Measurements from ENCODE around the gene SAMD13. TPM values are rescaled to one million over a fixed set of nuclear protein-coding genes. Genes with fewer than 3 reads are reported as not detected.

SAMD13 gene
- total RNA-seq, 1 donor from 2014 or later: 0.60 TPM

GRCh38 chr1:84370266-84370665, 68.8 kb downstream of the SAMD13 start:
- intact Hi-C loops (cut with micrococcal nuclease): no loop called here
- Mint-ChIP-seq H3K27me3 (ENCODE audit: insufficient read depth) (no peaks in the 10 kb centered on the region), H3K36me3 (ENCODE audit: low read depth) (no peaks in the 10 kb centered on the region), H3K27ac (no peak overlapping the region), H3K9me3 (no peaks in the 10 kb centered on the region), H3K4me3 (no peak overlapping the region), H3K4me1 (ENCODE audit: low read depth) (peaks cover 4% of the 10 kb centered on the region)
- no peak for DNase-seq (ENCODE audit: low spot score)

GRCh38 chr1:84370831-84371394, 69.4 kb downstream of the SAMD13 start:
- H3K4me1 Mint-ChIP-seq (ENCODE audit: low read depth): no peaks in the 10 kb centered on the region
- no peak overlapping the region for H3K27ac Mint-ChIP-seq
- H3K9me3 Mint-ChIP-seq: no peaks in the 10 kb centered on the region
- intact Hi-C loops (cut with micrococcal nuclease): no loop called here
- no peaks in the 10 kb centered on the region for H3K36me3 Mint-ChIP-seq (ENCODE audit: low read depth)
- no peaks in the 10 kb centered on the region for H3K27me3 Mint-ChIP-seq (ENCODE audit: insufficient read depth)
- no peak for DNase-seq (ENCODE audit: low spot score)
- no peak overlapping the region for H3K4me3 Mint-ChIP-seq

GRCh38 chr1:84373436-84374141, 72.1 kb downstream of the SAMD13 start:
- H3K27me3 Mint-ChIP-seq (ENCODE audit: insufficient read depth): no peaks in the 10 kb centered on the region
- intact Hi-C loops (cut with micrococcal nuclease): no loop called here
- DNase-seq (ENCODE audit: low spot score): no peak
- no peak overlapping the region for H3K27ac Mint-ChIP-seq
- H3K9me3 Mint-ChIP-seq: no peaks in the 10 kb centered on the region
- H3K4me3 Mint-ChIP-seq: no peak overlapping the region
- no peaks in the 10 kb centered on the region for H3K4me1 Mint-ChIP-seq (ENCODE audit: low read depth)
- H3K36me3 Mint-ChIP-seq (ENCODE audit: low read depth): no peaks in the 10 kb centered on the region

- Mint-ChIP-seq H3K27me3 (ENCODE audit: insufficient read depth) (no peaks in the 10 kb centered on the region), H3K4me1 (ENCODE audit: low read depth) (no peaks in the 10 kb centered on the region), H3K27ac (no peak overlapping the region), H3K4me3 (no peak overlapping the region), H3K9me3 (no peaks in the 10 kb centered on the region), H3K36me3 (ENCODE audit: low read depth) (no peaks in the 10 kb centered on the region)
- intact Hi-C loops (cut with micrococcal nuclease): no loop called here
- DNase-seq (ENCODE audit: low spot score): no peak
These were observed 73.6 kb downstream of the SAMD13 start for GRCh38 chr1:84374991-84375696.

- Mint-ChIP-seq H3K27me3 (ENCODE audit: insufficient read depth) (peaks cover 4% of the 10 kb centered on the region), H3K4me3 (no peak overlapping the region), H3K9me3 (no peaks in the 10 kb centered on the region), H3K27ac (no peak overlapping the region), H3K4me1 (ENCODE audit: low read depth) (no peaks in the 10 kb centered on the region), H3K36me3 (ENCODE audit: low read depth) (no peaks in the 10 kb centered on the region)
- DNase-seq (ENCODE audit: low spot score): no peak
- intact Hi-C loops (cut with micrococcal nuclease): no loop called here
These were observed 74.7 kb downstream of the SAMD13 start for GRCh38 chr1:84376000-84376910.

- Mint-ChIP-seq H3K9me3 (no peaks in the 10 kb centered on the region), H3K27ac (no peak overlapping the region), H3K4me3 (no peak overlapping the region), H3K27me3 (ENCODE audit: insufficient read depth) (peaks cover 4% of the 10 kb centered on the region), H3K4me1 (ENCODE audit: low read depth) (no peaks in the 10 kb centered on the region), H3K36me3 (ENCODE audit: low read depth) (no peaks in the 10 kb centered on the region)
- no peak for DNase-seq (ENCODE audit: low spot score)
- intact Hi-C loops (cut with micrococcal nuclease): no loop called here
These were observed 76.1 kb downstream of the SAMD13 start for GRCh38 chr1:84377480-84378095.

GRCh38 chr1:84379138-84379916, 77.8 kb downstream of the SAMD13 start:
- Mint-ChIP-seq H3K4me3 (no peak overlapping the region), H3K27me3 (ENCODE audit: insufficient read depth) (peaks cover 4% of the 10 kb centered on the region), H3K9me3 (no peaks in the 10 kb centered on the region), H3K27ac (no peak overlapping the region), H3K4me1 (ENCODE audit: low read depth) (no peaks in the 10 kb centered on the region), H3K36me3 (ENCODE audit: low read depth) (no peaks in the 10 kb centered on the region)
- DNase-seq (ENCODE audit: low spot score): no peak
- intact Hi-C loops (cut with micrococcal nuclease): no loop called here

GRCh38 chr1:84379917-84380180, 78.3 kb downstream of the SAMD13 start:
- intact Hi-C loops (cut with micrococcal nuclease): no loop called here
- no peak overlapping the region for H3K27ac Mint-ChIP-seq
- DNase-seq (ENCODE audit: low spot score): no peak
- no peaks in the 10 kb centered on the region for H3K36me3 Mint-ChIP-seq (ENCODE audit: low read depth)
- H3K4me1 Mint-ChIP-seq (ENCODE audit: low read depth): no peaks in the 10 kb centered on the region
- H3K4me3 Mint-ChIP-seq: no peak overlapping the region
- no peaks in the 10 kb centered on the region for H3K9me3 Mint-ChIP-seq
- H3K27me3 Mint-ChIP-seq (ENCODE audit: insufficient read depth): peaks cover 4% of the 10 kb centered on the region

GRCh38 chr1:84382127-84382526, 80.6 kb downstream of the SAMD13 start:
- DNase-seq (ENCODE audit: low spot score): no peak
- no peaks in the 10 kb centered on the region for H3K36me3 Mint-ChIP-seq (ENCODE audit: low read depth)
- H3K27ac Mint-ChIP-seq: no peak overlapping the region
- H3K9me3 Mint-ChIP-seq: no peaks in the 10 kb centered on the region
- H3K27me3 Mint-ChIP-seq (ENCODE audit: insufficient read depth): peaks cover 4% of the 10 kb centered on the region
- intact Hi-C loops (cut with micrococcal nuclease): no loop called here
- H3K4me1 Mint-ChIP-seq (ENCODE audit: low read depth): no peaks in the 10 kb centered on the region
- H3K4me3 Mint-ChIP-seq: no peak overlapping the region

GRCh38 chr1:84385347-84385746, 83.8 kb downstream of the SAMD13 start:
- no peak overlapping the region for H3K4me3 Mint-ChIP-seq

GRCh38 chr1:84386716-84387479, 85.4 kb downstream of the SAMD13 start:
- H3K36me3 Mint-ChIP-seq (ENCODE audit: low read depth): no peaks in the 10 kb centered on the region
- no peaks in the 10 kb centered on the region for H3K27me3 Mint-ChIP-seq (ENCODE audit: insufficient read depth)
- no peak overlapping the region for H3K4me3 Mint-ChIP-seq
- no peak overlapping the region for H3K27ac Mint-ChIP-seq
- intact Hi-C loops (cut with micrococcal nuclease): no loop called here
- no peak for DNase-seq (ENCODE audit: low spot score)
- H3K4me1 Mint-ChIP-seq (ENCODE audit: low read depth): no peaks in the 10 kb centered on the region
- no peaks in the 10 kb centered on the region for H3K9me3 Mint-ChIP-seq

More at GRCh38 chr1:84385347-84385746, 83.8 kb downstream of the SAMD13 start:
- Mint-ChIP-seq H3K36me3 (ENCODE audit: low read depth) (no peaks in the 10 kb centered on the region), H3K27ac (no peak overlapping the region), H3K4me1 (ENCODE audit: low read depth) (no peaks in the 10 kb centered on the region), H3K9me3 (no peaks in the 10 kb centered on the region), H3K27me3 (ENCODE audit: insufficient read depth) (peaks cover 2% of the 10 kb centered on the region)
- no peak for DNase-seq (ENCODE audit: low spot score)
- intact Hi-C loops (cut with micrococcal nuclease): no loop called here

All from activated T-helper 1 cell treated with anti-CD3 and anti-CD28 coated beads, Interleukin-12 subunit alpha, Interleukin-12 subunit beta, Interleukin-2, Interleukin-4 antibody, amounts not matched to agents 30 ng/mL and 10 ng/mL and 1 ng/mL, durations not matched to agents 14 hours and 24 hours and 36 hours (primary cell).